ENCODE results near the gene ADPRHL1. TPM values are rescaled to one million over a fixed set of nuclear protein-coding genes. Genes with fewer than 3 reads are reported as not detected.

Gene ADPRHL1
- total and polyA plus RNA-seq, 2 donors (not counting 1 experiment from before 2014, with no cell fraction given), result 0.59 to 1.5 TPM

- no peaks in the 10 kb centered on the region for H3K27me3 ChIP-seq (ENCODE audit: control insufficient read depth, insufficient read depth, low read length)
- no peaks in the 10 kb centered on the region for H4K20me1 ChIP-seq (ENCODE audit: control insufficient read depth, extremely low read depth, insufficient read depth, low read length)
- DNase-seq (ENCODE audit: low read depth in 2 of 2), result no peak
- no peaks in the 10 kb centered on the region for H3K9me3 ChIP-seq (ENCODE audit: control insufficient read depth, insufficient read depth, low read depth, low read length)
- no peaks in the 10 kb centered on the region for H3K79me2 ChIP-seq (ENCODE audit: control insufficient read depth, insufficient read depth, low read length)
- H3K4me3 ChIP-seq (replicated peaks in 1 of 4; ENCODE audit: control extremely low read depth in 1 of 4, insufficient read depth in 1 of 4, low read depth in 3 of 4, low read length in 4 of 4), result no peak overlapping the region
- H3K4me1 ChIP-seq (ENCODE audit: control insufficient read depth, extremely low read depth, insufficient read depth, low read length), result peaks cover 15% of the 10 kb centered on the region
- H2AFZ ChIP-seq (ENCODE audit: low read length), result no peak overlapping the region
- H3K36me3 ChIP-seq (ENCODE audit: control insufficient read depth, insufficient read depth, low read length), result no peaks in the 10 kb centered on the region
- H3K4me2 ChIP-seq (ENCODE audit: extremely low read depth, insufficient read depth, low read length), result no peak overlapping the region
- H3K27ac ChIP-seq (ENCODE audit: insufficient read depth, low read length), result no peak overlapping the region
- no peak overlapping the region for H3K9ac ChIP-seq (ENCODE audit: insufficient read depth, low read length)
- TF ChIP-seq EZH2 (IDR thresholded peaks at IDR 0.05; ENCODE audit: low read length, missing control alignments) (no peak), CTCF (conservative IDR thresholded peaks at IDR 0.05 in 1 of 2, IDR thresholded peaks at IDR 0.05 in 1 of 2; ENCODE audit: low read depth in 1 of 2, low read length in 2 of 2) (no peak)
Measured at GRCh38 chr13:113408562-113408961, 44.7 kb downstream of the ADPRHL1 start.

- Histone ChIP-seq H3K79me2 (ENCODE audit: control insufficient read depth, insufficient read depth, low read length) (no peaks in the 10 kb centered on the region), H4K20me1 (ENCODE audit: control insufficient read depth, extremely low read depth, insufficient read depth, low read length) (no peaks in the 10 kb centered on the region), H3K9me3 (ENCODE audit: control insufficient read depth, insufficient read depth, low read depth, low read length) (no peaks in the 10 kb centered on the region), H3K27me3 (ENCODE audit: control insufficient read depth, insufficient read depth, low read length) (no peaks in the 10 kb centered on the region), H2AFZ (ENCODE audit: low read length) (no peak overlapping the region), H3K9ac (ENCODE audit: insufficient read depth, low read length) (no peak overlapping the region), H3K4me1 (ENCODE audit: control insufficient read depth, extremely low read depth, insufficient read depth, low read length) (peaks cover 15% of the 10 kb centered on the region), H3K4me3 (replicated peaks in 1 of 4; ENCODE audit: control extremely low read depth in 1 of 4, insufficient read depth in 1 of 4, low read depth in 3 of 4, low read length in 4 of 4) (no peak overlapping the region), H3K4me2 (ENCODE audit: extremely low read depth, insufficient read depth, low read length) (no peak overlapping the region), H3K36me3 (ENCODE audit: control insufficient read depth, insufficient read depth, low read length) (no peaks in the 10 kb centered on the region), H3K27ac (ENCODE audit: insufficient read depth, low read length) (no peak overlapping the region)
- DNase-seq (ENCODE audit: low read depth in 2 of 2), result no peak
- TF ChIP-seq CTCF (conservative IDR thresholded peaks at IDR 0.05 in 1 of 2, IDR thresholded peaks at IDR 0.05 in 1 of 2; ENCODE audit: low read depth in 1 of 2, low read length in 2 of 2), result no peak
- TF ChIP-seq EZH2 (IDR thresholded peaks at IDR 0.05; ENCODE audit: low read length, missing control alignments), result no peak
Measured at GRCh38 chr13:113407531-113408393, 45.5 kb downstream of the ADPRHL1 start.

- Histone ChIP-seq H3K4me2 (ENCODE audit: extremely low read depth, insufficient read depth, low read length) (no peak overlapping the region), H3K4me1 (ENCODE audit: control insufficient read depth, extremely low read depth, insufficient read depth, low read length) (peaks cover 15% of the 10 kb centered on the region), H3K4me3 (replicated peaks in 1 of 4; ENCODE audit: control extremely low read depth in 1 of 4, insufficient read depth in 1 of 4, low read depth in 3 of 4, low read length in 4 of 4) (no peak overlapping the region), H3K79me2 (ENCODE audit: control insufficient read depth, insufficient read depth, low read length) (no peaks in the 10 kb centered on the region), H3K27me3 (ENCODE audit: control insufficient read depth, insufficient read depth, low read length) (no peaks in the 10 kb centered on the region), H3K27ac (ENCODE audit: insufficient read depth, low read length) (no peak overlapping the region), H3K36me3 (ENCODE audit: control insufficient read depth, insufficient read depth, low read length) (no peaks in the 10 kb centered on the region), H3K9ac (ENCODE audit: insufficient read depth, low read length) (no peak overlapping the region), H4K20me1 (ENCODE audit: control insufficient read depth, extremely low read depth, insufficient read depth, low read length) (no peaks in the 10 kb centered on the region), H3K9me3 (ENCODE audit: control insufficient read depth, insufficient read depth, low read depth, low read length) (no peaks in the 10 kb centered on the region), H2AFZ (ENCODE audit: low read length) (no peak overlapping the region)
- DNase-seq (ENCODE audit: low read depth in 2 of 2), result no peak
- no peak for TF ChIP-seq CTCF (conservative IDR thresholded peaks at IDR 0.05 in 1 of 2, IDR thresholded peaks at IDR 0.05 in 1 of 2; ENCODE audit: low read depth in 1 of 2, low read length in 2 of 2)
- no peak for TF ChIP-seq EZH2 (IDR thresholded peaks at IDR 0.05; ENCODE audit: low read length, missing control alignments)
Measured at GRCh38 chr13:113407103-113407530, 46.2 kb downstream of the ADPRHL1 start.

Data from fibroblast of lung (primary cell).